ENCODE data around the gene TTYH3.

TTYH3 gene

DNA sequence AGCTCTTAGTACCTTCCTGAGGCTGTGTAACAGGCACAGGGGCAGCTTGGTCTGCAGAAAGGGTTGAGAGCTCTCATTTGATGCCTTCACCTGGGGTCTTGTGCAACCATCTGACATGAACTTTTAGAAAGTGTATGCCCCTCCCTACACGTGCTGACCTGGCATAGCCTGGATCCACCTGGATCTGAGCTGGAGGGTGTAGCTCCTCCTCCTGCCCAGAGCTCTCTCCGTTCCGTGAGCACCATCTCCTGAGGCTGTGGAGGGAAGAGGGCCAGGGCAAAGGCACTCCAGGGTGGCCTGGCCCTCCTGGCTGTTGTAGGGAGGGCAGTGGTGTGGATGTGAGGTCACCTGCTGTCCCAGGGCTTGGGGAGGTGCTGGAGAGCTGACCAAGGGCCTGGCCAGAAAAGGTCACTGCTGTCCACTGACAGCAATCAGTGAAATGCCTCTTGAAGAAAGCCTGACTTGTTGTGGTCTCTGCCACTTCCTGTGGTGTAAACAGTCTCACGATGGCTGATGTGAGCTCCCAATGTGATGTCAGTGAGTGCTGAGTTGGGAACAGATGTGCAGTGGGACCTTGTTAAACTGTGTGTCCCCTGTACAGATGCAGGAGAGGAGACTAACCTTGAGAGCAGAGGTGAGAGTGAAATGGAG lies 79.2 kb downstream of the TTYH3 start:
- DNase-seq: no peak

DNA sequence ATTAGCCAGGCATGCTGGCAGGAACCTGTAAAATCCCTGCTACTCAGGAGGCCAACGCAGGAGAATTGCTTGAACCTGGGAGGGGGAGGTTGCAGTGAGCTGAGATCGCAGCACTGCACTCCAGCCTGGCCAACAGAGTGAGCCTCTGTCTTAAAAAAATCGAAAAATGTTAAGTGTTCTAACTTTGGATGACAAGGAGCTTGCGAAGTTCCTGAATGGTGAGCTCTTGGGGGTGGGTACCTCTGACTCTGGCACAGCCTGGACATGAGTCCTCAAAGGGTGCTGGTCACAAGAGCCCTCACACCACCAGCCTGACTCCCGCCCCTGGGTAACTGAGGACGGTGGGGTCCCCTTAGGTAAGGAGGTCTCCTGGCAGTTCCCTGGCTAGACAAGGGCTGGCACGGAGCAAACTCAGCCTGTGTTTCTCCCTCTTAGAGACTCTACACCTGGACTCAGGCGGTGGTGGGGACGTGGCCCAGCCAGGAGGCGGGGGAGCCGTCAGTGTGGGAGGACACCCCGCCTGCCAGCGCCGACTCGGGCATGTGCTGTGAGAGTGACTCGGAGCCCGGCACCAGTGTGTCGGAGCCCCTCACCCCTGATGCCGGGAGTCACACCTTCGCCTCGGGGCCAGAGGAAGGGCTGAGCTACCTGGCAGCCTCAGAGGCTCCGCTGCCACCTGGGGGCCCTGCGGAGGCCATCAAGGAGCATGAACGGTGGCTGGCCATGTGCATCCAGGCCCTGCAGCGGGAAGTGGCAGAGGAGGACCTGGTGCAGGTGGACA lies 80.3 kb downstream of the TTYH3 start:
- DNase-seq: no peak

DNA sequence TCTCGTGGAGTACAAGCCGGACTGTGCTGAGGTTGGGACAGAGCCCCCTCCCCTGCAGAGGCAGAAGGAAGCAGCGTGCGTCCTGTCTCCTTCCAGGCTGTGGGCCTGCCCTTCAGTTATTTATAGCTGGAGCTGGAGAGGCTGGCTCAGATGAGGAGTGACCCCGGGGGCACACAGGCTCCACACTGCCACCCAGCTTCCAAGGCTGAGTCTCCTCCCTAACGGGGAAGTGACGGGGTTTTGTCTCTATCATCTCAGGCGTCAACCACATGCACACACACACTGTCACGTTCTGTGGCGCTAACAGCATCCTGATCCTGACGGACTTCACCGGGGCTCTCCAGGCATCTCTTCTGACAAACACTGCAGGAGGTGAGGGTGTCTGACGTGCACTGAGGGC lies 81.6 kb downstream of the TTYH3 start:
- DNase-seq: no peak

DNA sequence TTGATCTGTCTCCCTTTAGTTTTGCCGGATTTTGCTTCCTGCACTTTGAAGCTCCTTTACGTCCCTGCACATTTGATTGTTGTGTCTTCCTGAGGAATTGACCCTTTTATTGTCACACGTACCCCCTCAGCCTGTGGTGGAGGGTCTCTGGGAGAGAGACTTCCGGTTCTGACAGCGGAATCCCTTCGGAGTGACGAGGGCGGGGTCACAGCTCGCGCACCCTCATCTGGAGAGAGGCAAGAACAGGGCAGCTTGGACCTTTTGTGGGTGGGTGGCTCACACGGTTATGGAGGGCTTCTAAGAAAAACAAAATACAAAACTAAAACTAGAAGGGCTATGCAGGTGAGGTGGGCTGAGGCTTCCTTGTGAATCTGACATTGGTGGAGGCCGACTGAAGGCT lies 82.2 kb downstream of the TTYH3 start:
- no peak for DNase-seq
